HG03064 (cell line): ENCODE measurements around the gene PUS1.

Experiments
- ATAC-seq: cut with Tn5 transposase; IDR thresholded peaks from one replicate; pipeline ENCODE4 v1.9.1; 2021; ENCODE audit warnings: low read depth; ENCODE audit not compliant: unreplicated experiment

The PUS1 gene

DNA sequence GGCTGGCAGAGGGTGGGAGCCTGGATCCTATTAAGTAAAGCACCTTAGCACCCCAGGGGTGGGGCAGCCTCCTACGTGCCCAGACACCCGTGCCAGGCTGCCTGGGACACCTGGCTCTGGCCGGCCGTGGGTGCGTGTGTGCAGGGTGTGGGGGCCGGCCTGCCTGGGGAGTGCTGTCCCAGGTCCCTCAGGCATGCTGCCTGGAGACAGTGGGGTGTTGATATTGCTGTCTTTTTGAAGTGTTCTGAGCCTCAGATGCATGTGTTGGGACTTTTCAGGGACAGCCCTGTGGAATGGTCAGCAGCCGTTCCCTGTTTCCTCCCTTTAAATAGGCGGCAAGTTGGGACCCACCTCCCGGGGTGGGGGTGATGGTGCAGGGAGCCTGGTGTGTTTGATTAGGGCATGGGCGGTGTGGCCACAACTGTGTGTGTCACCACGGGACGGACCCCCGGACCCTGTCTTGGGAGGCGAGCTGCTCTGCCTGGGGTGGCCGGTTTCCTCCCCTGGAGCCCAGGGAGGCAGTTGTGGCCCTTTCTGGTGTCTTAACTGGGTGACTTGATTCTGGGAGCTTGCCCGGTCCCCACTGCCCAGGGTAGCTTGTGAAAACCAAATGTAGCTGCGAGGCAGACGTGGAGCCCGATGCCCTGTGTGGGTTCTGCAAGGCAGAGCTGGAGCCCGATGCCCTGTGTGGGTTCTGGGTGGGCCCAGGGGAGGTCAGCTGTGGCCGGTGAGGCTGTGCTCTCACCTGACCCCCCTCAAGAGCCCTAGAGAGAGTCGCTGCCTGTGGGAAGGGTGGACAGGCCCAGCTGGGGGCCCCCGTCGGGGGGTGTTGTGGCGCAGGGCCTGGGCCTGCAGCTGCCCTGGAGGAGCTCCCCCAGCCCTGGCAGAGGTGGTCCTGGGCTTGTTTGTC lies 26.5 kb upstream of the PUS1 start:
- no peak for ATAC-seq

DNA sequence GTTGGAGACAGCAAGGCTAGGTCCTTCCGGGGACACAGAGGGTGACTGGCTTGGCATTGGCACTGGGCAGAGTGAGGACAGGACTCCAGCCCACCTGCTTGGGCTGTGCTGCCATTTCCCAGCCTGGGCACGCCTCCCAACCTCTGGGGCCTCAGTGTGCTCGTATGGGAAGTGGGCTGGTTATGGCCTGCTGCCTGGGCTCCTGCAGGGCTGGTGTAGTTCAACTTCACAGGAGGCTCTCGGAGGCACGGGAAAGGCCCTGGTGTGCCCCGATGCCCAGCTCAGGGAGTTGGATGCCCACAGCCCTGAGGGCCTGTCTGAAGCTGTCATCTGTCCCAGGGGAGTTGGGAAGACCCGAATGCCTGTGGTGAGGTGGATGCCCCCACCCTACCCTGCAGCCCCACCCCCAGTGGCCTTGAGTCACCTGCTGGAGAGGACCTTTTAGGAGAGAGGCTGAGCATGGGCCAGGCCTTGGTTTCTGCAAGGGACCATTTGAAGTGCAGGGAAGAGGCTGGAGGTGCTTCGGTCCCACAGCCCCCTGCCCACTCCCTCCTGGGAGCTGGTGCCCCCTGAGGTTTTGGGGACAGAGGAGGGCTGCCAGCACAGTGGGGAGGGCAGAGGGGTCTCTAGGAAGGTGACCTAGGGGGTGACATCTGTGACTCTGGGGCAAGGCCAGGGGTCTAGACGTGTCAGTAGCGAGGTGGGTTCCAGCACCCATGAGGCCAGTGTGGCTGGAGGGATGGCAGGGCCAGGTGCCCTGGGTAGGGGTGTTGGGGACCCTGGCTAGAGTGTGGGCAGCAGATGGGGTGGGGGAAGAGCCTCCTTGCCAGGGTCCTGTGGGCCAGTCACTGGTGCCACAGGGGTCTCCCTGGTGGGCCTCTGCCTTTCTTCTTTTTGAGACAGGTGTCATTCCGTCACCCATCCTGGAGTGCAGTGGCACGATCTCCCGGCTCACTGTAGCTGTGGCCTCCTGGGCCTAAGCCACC lies 25.5 kb upstream of the PUS1 start:
- ATAC-seq, result no peak

DNA sequence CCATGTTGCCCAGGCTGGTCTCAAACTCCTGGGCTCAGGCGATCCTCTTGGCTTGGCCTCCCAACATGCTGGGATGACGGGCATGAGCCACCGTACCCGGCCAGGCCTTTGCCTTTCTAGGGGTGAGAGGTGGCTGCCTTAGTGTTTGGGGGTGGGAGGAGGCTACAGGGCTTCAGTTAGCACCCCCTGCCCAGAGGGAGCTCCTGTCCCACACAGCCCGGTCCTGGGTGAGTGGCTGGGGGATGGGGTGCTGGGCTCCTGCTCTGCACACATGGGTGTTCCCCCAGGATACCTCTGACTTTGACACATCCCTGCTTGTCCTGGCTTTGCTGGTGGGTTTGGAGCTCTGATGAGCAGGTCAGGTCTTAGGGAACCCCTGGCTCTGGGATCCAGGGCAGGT lies 24.7 kb upstream of the PUS1 start:
- no peak for ATAC-seq

DNA sequence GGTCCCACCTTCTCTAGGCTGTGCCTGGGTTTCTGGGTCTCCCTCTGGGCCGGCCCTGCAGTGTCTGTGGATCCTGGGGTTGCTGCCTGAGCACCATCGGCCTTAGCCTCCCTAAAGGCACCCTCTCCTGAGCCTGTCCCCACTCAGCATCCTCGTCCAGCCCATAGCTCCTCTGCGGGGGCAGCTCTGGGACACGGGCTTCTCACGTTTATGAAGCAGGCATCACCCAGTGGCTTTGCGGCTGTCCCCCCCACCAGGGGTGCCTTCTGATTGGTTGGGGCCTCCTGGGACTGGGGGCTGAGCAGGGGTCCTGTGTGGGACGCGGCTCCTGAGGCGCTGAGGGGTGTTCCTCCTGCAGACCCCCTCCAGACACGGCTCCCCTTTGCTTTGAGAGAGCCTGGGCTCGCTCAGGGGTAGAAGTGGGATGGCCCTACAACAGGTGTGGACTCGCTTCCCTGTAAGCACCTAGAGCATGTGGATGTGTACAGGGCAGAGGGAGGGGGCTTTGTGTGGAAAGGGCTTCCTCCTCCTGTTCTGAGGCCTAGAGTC lies 23.9 kb upstream of the PUS1 start:
- ATAC-seq, result no peak

- no peak for ATAC-seq
Observed at GRCh38 chr12:131905630-131906091, 23.4 kb upstream of the PUS1 start.

GRCh38 chr12:131907379-131908091 lies 21.5 kb upstream of the PUS1 start:
- no peak for ATAC-seq

- ATAC-seq, result no peak
Observed at GRCh38 chr12:131908092-131909080, 20.7 kb upstream of the PUS1 start.

DNA sequence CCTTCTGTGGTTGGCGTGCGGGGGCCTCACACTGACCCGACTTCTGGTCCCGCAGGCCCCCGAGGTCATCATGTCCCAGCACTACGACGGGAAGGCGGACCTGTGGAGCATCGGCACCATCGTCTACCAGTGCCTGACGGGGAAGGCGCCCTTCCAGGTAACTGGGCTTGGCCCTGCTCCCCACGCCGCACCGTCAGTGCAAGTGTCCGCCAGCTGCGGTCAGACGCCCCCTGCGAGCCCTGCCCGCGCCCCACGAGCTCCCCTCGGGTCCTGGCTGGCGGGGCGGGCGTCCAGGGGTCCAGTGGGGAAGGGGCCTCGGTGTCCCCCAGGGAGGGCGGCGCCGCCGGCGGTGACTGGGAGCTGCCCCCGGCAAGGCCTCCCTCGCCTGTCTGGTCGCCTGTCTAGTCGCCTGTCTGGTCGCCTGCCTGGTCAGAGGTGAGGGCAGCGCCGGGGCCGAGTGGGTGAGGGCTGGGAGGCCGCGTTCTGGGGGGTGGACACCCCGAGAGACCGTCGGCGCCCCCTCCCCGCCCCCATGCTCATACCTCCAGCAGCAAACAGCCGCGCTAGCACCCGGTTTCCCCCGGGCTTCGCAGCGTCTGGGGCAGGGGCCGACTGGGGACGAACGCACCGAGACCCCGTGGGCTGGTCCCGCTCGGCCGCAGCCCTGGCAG lies 19.9 kb upstream of the PUS1 start:
- no peak for ATAC-seq

GRCh38 chr12:131909752-131910219 lies 19.3 kb upstream of the PUS1 start:
- ATAC-seq, result no peak

DNA sequence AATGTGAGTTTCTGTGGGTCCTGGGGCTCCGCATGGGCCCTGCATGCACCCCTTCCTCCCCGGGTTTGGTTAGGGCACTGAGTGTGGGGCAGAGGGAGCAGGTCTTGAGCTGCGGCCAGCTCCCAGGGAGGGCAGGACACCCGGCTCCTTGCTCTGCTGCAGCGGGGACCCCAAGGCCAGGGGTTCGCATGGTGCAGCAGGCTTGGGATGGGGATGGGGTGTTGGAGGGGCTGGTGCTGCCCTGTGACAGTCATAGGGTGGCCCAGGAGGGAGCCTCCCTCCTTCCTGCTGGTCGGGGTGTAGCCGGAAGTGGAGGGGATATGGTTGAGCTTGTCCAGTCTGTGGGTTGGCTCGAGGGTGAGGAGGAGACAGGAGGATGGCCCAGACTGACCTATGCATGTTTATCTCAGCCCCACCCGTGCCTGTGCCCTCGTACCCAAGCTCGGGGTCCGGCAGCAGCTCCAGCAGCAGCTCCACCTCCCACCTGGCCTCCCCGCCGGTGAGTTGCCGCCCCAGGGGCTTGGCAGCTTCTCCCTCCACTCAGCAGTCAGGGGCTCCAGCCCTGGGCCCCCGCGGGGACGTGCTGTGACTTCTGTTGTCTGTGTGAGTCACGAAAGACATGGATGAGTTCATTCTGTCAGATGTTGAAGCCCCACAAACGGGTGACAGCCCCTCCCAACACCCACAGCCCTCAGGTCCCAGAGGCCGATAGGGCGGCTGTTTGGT lies 18.6 kb upstream of the PUS1 start:
- ATAC-seq, result no peak

GRCh38 chr12:131911028-131911650 lies 17.9 kb upstream of the PUS1 start:
- no peak for ATAC-seq

DNA sequence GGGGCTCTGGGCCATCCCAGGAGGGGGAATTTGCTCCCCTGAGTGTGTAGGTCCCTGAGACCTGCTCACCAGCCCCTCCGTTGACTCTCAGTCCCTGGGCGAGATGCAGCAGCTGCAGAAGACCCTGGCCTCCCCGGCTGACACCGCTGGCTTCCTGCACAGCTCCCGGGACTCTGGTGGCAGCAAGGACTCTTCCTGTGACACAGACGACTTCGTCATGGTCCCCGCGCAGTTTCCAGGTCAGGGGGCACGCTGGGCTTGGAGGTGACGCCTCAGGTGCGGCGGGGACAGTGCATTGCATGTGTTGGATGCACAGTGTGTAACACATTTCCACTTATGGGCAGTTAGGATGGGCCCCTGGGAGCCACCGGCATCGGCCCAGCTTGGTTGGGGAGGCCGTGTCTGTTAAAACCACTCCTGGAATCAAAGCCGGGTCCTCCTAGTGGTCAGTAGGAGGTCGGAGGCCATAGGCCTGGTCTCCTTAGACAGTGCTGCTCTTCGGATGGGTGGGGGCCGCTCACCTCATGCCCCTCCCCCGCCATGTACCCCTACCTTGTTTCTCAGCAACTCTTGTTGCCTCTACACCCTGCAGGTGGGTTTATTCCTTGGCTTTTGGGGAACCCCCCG lies 17.1 kb upstream of the PUS1 start:
- ATAC-seq, result no peak

DNA sequence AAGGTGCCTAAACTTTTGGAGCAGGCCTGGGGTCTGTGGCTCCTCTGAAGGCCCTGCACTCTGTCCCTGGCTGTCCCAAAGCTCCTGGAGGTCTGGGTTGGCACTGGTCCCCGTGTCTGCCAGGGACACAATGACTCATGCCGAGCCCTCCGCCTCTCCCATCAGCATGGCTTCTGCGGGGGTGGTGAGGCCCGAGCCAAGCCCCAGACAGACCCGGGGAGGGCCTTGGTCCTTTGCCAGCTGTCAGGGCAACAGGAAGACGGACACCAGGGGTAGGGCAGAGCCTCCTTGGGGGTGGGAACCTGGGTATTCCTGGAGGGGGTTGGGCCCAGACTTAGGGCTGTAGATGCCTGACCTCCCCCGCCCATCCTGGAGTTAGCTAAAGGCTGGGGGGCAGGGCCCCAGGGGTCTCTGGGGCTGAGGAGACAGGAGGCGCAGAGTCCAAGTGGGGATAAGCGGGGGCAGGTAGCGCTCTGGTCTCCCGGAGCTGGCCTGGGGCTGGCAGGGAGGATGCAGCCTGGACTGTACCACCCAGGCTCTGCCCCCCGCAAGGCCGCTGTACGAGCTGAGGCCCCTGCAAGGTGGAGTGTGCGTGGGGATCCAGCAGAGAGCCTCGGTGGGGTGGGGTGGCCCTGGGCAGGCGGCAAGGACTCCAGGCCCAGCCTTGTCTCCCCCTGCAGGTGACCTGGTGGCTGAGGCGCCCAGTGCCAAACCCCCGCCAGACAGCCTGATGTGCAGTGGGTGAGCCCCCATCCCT lies 16.4 kb upstream of the PUS1 start:
- ATAC-seq, result no peak

GRCh38 chr12:131913666-131914065 lies 15.4 kb upstream of the PUS1 start:
- ATAC-seq, result no peak

- ATAC-seq, result no peak
Observed at GRCh38 chr12:131914179-131914702, 14.8 kb upstream of the PUS1 start.
